GM23248 (cell line): ENCODE results near the gene SHE. TPM values are rescaled to one million over a fixed set of nuclear protein-coding genes. Genes with fewer than 3 reads are reported as not detected.

Experiments
- DNase-seq: peaks from one replicate; pipeline ENCODE4 v3.0.0-alpha.2; 2015
- H2AFZ ChIP-seq: fragments of 200-600 bp; sonication (generic); 2 replicates; pipeline ENCODE4 v1.6.1; 2016; ENCODE audit warnings: antibody characterized with exemption
- H3F3A ChIP-seq: fragments of 200-600 bp; sonication (generic); 2 replicates; pipeline ENCODE4 v1.6.1; 2016; ENCODE audit warnings: mild to moderate bottlenecking, antibody characterized with exemption, mixed run types; ENCODE audit not compliant: insufficient read depth
- H3K27ac ChIP-seq: fragments of 200-600 bp; sonication (generic); 2 replicates; pipeline ENCODE4 v1.5.1; 2016; ENCODE audit warnings: mild to moderate bottlenecking
- H3K27me3 ChIP-seq: fragments of 200-600 bp; sonication (generic); replicated peaks from 2 replicates; pipeline ENCODE4 v1.6.1; 2016; ENCODE audit warnings: mild to moderate bottlenecking; ENCODE audit not compliant: insufficient read depth
- H3K36me3 ChIP-seq: fragments of 200-600 bp; sonication (generic); 2 replicates; pipeline ENCODE4 v1.6.1; 2016; ENCODE audit warnings: low read depth, mild to moderate bottlenecking
- H3K4me1 ChIP-seq: fragments of 200-600 bp; sonication (generic); 2 replicates; pipeline ENCODE4 v1.6.1; 2016; ENCODE audit warnings: mild to moderate bottlenecking; ENCODE audit not compliant: insufficient read depth
- H3K4me2 ChIP-seq: fragments of 200-600 bp; sonication (generic); one replicate; pipeline ENCODE4 v1.6.1; 2016; ENCODE audit warnings: mild to moderate bottlenecking; ENCODE audit not compliant: unreplicated experiment
- H3K4me3 ChIP-seq: fragments of 200-600 bp; sonication (generic); 2 replicates; pipeline ENCODE4 v1.5.1; 2016; ENCODE audit warnings: mild to moderate bottlenecking
- H3K79me2 ChIP-seq: fragments of 200-600 bp; sonication (generic); 2 replicates; pipeline ENCODE4 v1.6.1; 2016; ENCODE audit warnings: mild to moderate bottlenecking; ENCODE audit not compliant: insufficient read depth
- H3K9ac ChIP-seq: fragments of 200-600 bp; sonication (generic); 2 replicates; pipeline ENCODE4 v1.6.1; 2016; ENCODE audit warnings: mild to moderate bottlenecking
- H3K9me2 ChIP-seq: fragments of 200-600 bp; sonication (generic); 2 replicates; pipeline ENCODE4 v1.6.1; 2016; ENCODE audit warnings: mixed run types, mild to moderate bottlenecking, moderate library complexity; ENCODE audit not compliant: insufficient read depth
- H3K9me3 ChIP-seq: fragments of 200-600 bp; sonication (generic); one replicate; pipeline ENCODE4 v1.6.1; 2017; ENCODE audit warnings: low read depth
- H4K20me1 ChIP-seq: fragments of 200-600 bp; sonication (generic); 2 replicates; pipeline ENCODE4 v1.6.0; 2016; ENCODE audit not compliant: insufficient read depth
- EZH2 ChIP-seq: fragments of 200-600 bp; sonication (generic); IDR thresholded peaks from 2 replicates; pipeline ENCODE4 v1.6.1; 2018; ENCODE audit warnings: antibody characterized with exemption, mild to moderate bottlenecking; ENCODE audit not compliant: insufficient read depth, poor library complexity, severe bottlenecking
- EZH2phosphoT487 ChIP-seq: fragments of 200-600 bp; sonication (generic); IDR thresholded peaks from 2 replicates; pipeline ENCODE4 v1.6.1; 2018; ENCODE audit warnings: antibody characterized with exemption, moderate library complexity, mild to moderate bottlenecking, low read depth; ENCODE audit not compliant: insufficient read depth
- WGBS, 2 experiments: methylation state at CpG; one replicate each; pipeline ENCODE4 v1.1.6; 2015 to 2017; ENCODE audit warnings: low lambda C conversion rate in 2 of 2, low coverage in 1 of 2; ENCODE audit errors: missing lambda C conversion rate in 2 of 2; 5-methylcytosine and 5-hydroxymethylcytosine counted together
- in situ Hi-C: fragments of 300-500 bp; cut with MboI; formaldehyde crosslinking; loops from 2 replicates; pipeline ENCODE4 v1.15.0; 2020
- polyA plus RNA-seq: library from polyadenylated mRNA; unstranded; fragments of >200 nt; fragmentation: Nextera tagmentation; extraction: Ambion mirVana; gene quantifications from 2 replicates; pipeline ENCODE4 v1.2.1, GENCODE V29; 2016
- total RNA-seq: library from RNA; depleted of rRNA; stranded (reverse); fragments of >200 nt; shearing (Covaris generic); gene quantifications from 2 replicates; pipeline ENCODE4 v1.2.3, GENCODE V29; 2014

Gene SHE
- total and polyA plus RNA-seq, 2 experiments from 2014 or later, result 0.03 TPM; not detected in 1

DNA sequence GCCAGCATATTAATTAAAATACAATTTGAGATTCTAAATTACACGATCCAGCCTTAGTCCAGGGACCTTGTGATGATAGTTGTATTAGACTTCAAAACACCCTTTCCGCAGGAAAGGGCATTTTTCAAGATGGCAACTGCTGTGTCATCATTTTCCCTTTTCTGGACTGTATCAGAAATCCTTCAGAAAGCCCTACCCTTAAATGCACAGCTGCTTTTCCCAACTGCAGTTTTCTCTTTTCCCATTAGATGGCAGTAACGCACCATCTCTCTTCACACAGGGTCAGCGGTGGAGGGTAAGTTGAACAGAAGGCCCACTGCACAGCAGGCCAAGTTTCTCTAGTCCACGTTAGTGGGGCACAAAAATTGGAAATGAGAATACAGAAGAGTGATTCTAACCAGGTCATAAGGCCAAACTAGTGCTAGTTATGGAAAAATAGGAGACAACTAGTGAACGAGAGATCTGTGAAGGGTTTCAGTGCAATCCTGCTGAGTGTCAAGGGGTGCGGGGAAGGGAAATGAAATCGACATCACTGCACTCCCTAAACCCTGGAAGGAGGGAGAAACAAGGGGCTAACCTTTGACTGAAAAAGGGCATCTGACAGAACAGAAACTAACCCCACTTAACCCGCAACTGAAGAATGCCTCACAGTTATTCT is 22.3 kb downstream of the SHE start:
- Histone ChIP-seq H2AFZ (peak overlapping the region; percentile 76), H3K4me2 (no peak overlapping the region)
- in situ Hi-C loops, result loop anchor here (10.0 kb wide), 1 partner anchor 405 kb away; no protein-coding TSS in a partner anchor

DNA sequence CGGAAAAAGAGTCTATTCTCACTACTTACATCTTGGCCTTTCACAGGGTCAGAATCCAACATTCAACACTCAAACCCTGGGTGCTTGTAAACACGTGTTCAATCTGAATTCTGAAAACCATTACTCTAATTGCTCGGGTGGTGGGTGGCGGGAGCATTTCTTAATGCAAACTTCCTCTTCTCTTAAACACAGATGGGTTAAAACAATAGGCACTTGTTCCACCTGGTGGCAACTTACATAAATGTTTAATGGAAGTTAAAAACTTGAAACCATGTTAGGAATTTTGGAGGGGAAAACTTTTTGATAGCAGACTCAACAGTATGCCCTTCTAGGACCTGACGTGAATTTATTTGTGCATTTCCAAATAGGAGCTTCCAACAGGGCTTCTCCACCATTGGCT is 23.6 kb downstream of the SHE start:
- Histone ChIP-seq H3K9me2 (no peaks in the 10 kb centered on the region), H3K9me3 (no peaks in the 10 kb centered on the region), H3K4me1 (peaks cover 13% of the 10 kb centered on the region; the same call in 1 of the 2 replicates), H3K4me3 (no peak overlapping the region), H2AFZ (peak overlapping the region; percentile 76; the same call in 1 of the 2 replicates), H3K4me2 (no peak overlapping the region), H4K20me1 (no peaks in the 10 kb centered on the region), H3F3A (no peaks in the 10 kb centered on the region), H3K27me3 (no peaks in the 10 kb centered on the region), H3K27ac (no peak overlapping the region), H3K9ac (no peak overlapping the region), H3K36me3 (no peaks in the 10 kb centered on the region), H3K79me2 (no peaks in the 10 kb centered on the region)
- in situ Hi-C loops, result no loop called here
- WGBS, 2 experiments, result 48 to 52% methylated on average over 5 of the region's 5 CpGs
- TF ChIP-seq EZH2 (no peak), EZH2phosphoT487 (no peak)
- DNase-seq, result peak; percentile 45

More for the DNA sequence above, 22.3 kb downstream of the SHE start:
- H3K4me3 ChIP-seq, result no peak overlapping the region
- no peaks in the 10 kb centered on the region for H3K79me2 ChIP-seq
- no peaks in the 10 kb centered on the region for H3K9me3 ChIP-seq
- no peaks in the 10 kb centered on the region for H3K9me2 ChIP-seq
- no peaks in the 10 kb centered on the region for H4K20me1 ChIP-seq
- H3K9ac ChIP-seq, result peak overlapping the region; percentile 24; the same call in 1 of the 2 replicates
- no peaks in the 10 kb centered on the region for H3K36me3 ChIP-seq
- no peak for TF ChIP-seq EZH2phosphoT487
- no peak for TF ChIP-seq EZH2
- 0 out of 2 replicates have a peak, but pooled peaks cover 3% of the 10 kb centered on the region for H3F3A ChIP-seq
- 41 to 44% methylated on average over 9 of the region's 9 CpGs for WGBS, 2 experiments
- H3K27me3 ChIP-seq, result no peaks in the 10 kb centered on the region
- DNase-seq, result peak; percentile 83
- H3K4me1 ChIP-seq, result peaks cover 4% of the 10 kb centered on the region; the same call in 1 of the 2 replicates
- H3K27ac ChIP-seq, result no peak overlapping the region

DNA sequence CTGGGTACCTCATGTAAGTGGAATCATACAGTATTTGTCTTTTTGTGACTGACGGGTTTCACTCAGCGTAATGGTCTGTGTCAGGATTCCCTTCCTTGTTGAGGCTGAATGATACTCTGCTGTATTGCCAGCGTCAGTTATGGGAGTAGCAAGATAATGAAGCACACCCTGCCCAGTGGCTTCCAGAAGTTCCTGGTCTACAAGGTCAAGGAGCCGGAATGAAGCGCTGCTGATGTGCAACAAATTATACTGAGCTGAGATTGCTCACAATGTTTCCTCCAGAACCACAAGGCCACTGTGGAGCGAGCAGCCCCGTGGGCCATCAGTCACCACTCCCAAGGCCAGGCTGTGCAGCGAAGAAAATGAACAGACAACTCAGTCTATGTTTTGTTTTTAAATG is 24.2 kb downstream of the SHE start:
- Histone ChIP-seq H3F3A (no peaks in the 10 kb centered on the region), H3K9me3 (no peaks in the 10 kb centered on the region), H3K4me3 (no peak overlapping the region), H2AFZ (no peak overlapping the region), H3K27ac (no peak overlapping the region), H3K4me2 (no peak overlapping the region), H3K9me2 (no peaks in the 10 kb centered on the region), H3K27me3 (no peaks in the 10 kb centered on the region), H3K4me1 (peaks cover 13% of the 10 kb centered on the region; the same call in 1 of the 2 replicates), H4K20me1 (no peaks in the 10 kb centered on the region), H3K79me2 (no peaks in the 10 kb centered on the region), H3K36me3 (no peaks in the 10 kb centered on the region), H3K9ac (no peak overlapping the region)
- TF ChIP-seq EZH2 (no peak), EZH2phosphoT487 (no peak)
- 91 to 95% methylated on average over 8 of the region's 8 CpGs for WGBS, 2 experiments
- in situ Hi-C loops, result no loop called here
- DNase-seq, result no peak

DNA sequence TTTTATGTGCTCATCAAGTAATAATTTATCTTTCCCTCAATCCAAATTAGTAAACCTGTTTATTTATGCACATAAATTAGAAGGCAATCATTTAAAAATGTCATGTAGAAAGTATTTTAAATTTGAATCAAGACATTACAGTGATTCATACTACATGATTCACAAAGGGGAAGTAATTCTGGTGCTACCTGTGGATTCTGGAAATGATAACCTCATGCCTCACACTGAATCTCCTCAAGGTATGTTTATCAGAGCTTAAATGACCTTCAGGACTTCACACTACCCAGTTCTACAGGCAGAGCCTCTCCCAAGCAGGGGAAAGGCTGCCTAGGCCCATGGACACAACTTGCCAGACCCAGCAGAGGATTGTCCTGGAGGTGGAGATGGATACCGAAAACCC is 25.4 kb downstream of the SHE start:
- Histone ChIP-seq H3K27ac (no peak overlapping the region), H3K4me3 (no peak overlapping the region), H4K20me1 (no peaks in the 10 kb centered on the region), H2AFZ (no peak overlapping the region), H3F3A (no peaks in the 10 kb centered on the region), H3K79me2 (no peaks in the 10 kb centered on the region), H3K4me2 (no peak overlapping the region), H3K27me3 (no peaks in the 10 kb centered on the region), H3K4me1 (peaks cover 13% of the 10 kb centered on the region; the same call in 1 of the 2 replicates), H3K9ac (no peak overlapping the region), H3K9me2 (no peaks in the 10 kb centered on the region), H3K36me3 (no peaks in the 10 kb centered on the region), H3K9me3 (no peaks in the 10 kb centered on the region)
- WGBS, 2 experiments, result 92 to 100% methylated on average over 1 of the region's 1 CpG
- in situ Hi-C loops, result no loop called here
- DNase-seq, result no peak
- TF ChIP-seq EZH2 (no peak), EZH2phosphoT487 (no peak)
